ENCODE data around the gene TNFSF9.
A peak's percentile ranks its signal among the peaks of the same experiment; 100 is the strongest.
"Not testable (repeated sequence)": the region's sequence is repeated elsewhere in the genome, so short reads cannot be mapped to it uniquely, and the experiment has no call there.

The TNFSF9 gene

GRCh38 chr19:6494438-6495036 lies 36.3 kb upstream of the TNFSF9 start:
- Histone ChIP-seq H3K9me3 (ENCODE audit: control insufficient read depth, low read length) (no peaks in the 10 kb centered on the region), H3K4me3 (ENCODE audit: extremely low read depth, insufficient read depth, low read length, poor library complexity, severe bottlenecking) (no peak overlapping the region), H3K27ac (ENCODE audit: low read depth, low read length, severe bottlenecking) (no peak overlapping the region), H3K4me1 (ENCODE audit: control insufficient read depth, insufficient read depth, low read length, poor library complexity, severe bottlenecking) (no peaks in the 10 kb centered on the region), H3K36me3 (ENCODE audit: control insufficient read depth, insufficient read depth, low read length) (no peaks in the 10 kb centered on the region)
- WGBS, 2 experiments (ENCODE audit: insufficient coverage in 2 of 2) = 79 to 83% methylated on average over 7 to 8 of the region's 8 CpGs

DNA sequence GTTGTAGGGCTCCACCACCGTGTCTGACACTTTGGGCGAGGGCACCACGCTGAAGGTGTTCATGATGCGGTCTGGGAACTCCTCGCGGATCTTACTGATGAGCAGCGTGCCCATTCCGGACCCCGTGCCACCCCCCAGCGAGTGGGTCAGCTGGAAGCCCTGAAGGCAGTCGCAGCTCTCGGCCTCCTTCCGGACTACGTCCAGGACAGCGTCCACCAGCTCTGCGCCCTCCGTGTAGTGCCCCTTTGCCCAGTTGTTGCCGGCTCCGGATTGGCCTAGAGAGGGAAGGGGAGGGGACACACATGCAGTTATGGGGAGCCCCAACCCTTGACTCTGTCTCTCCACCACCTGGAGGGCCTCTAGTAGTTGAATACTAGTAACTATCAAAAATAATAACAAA lies 34.9 kb upstream of the TNFSF9 start:
- Histone ChIP-seq H3K36me3 (ENCODE audit: control insufficient read depth, insufficient read depth, low read length) (no peaks in the 10 kb centered on the region), H3K4me3 (ENCODE audit: extremely low read depth, insufficient read depth, low read length, poor library complexity, severe bottlenecking) (no peak overlapping the region), H3K9me3 (ENCODE audit: control insufficient read depth, low read length) (no peaks in the 10 kb centered on the region), H3K27ac (ENCODE audit: low read depth, low read length, severe bottlenecking) (no peak overlapping the region), H3K4me1 (ENCODE audit: control insufficient read depth, insufficient read depth, low read length, poor library complexity, severe bottlenecking) (no peaks in the 10 kb centered on the region)
- 91 to 95% methylated on average over 14 to 17 of the region's 19 CpGs for WGBS, 2 experiments (ENCODE audit: insufficient coverage in 2 of 2)

- Histone ChIP-seq H3K9me3 (ENCODE audit: control insufficient read depth, low read length) (no peaks in the 10 kb centered on the region), H3K36me3 (ENCODE audit: control insufficient read depth, insufficient read depth, low read length) (no peaks in the 10 kb centered on the region), H3K4me1 (ENCODE audit: control insufficient read depth, insufficient read depth, low read length, poor library complexity, severe bottlenecking) (peaks cover 3% of the 10 kb centered on the region), H3K27ac (ENCODE audit: low read depth, low read length, severe bottlenecking) (no peak overlapping the region), H3K4me3 (ENCODE audit: extremely low read depth, insufficient read depth, low read length, poor library complexity, severe bottlenecking) (no peak overlapping the region)
- WGBS, 2 experiments (ENCODE audit: insufficient coverage in 2 of 2) = 83 to 87% methylated on average over 6 of the region's 7 CpGs
These were observed 32.4 kb upstream of the TNFSF9 start for GRCh38 chr19:6498294-6499036.

- Histone ChIP-seq H3K9me3 (ENCODE audit: control insufficient read depth, low read length) (no peaks in the 10 kb centered on the region), H3K27ac (ENCODE audit: low read depth, low read length, severe bottlenecking) (no peak overlapping the region), H3K36me3 (ENCODE audit: control insufficient read depth, insufficient read depth, low read length) (no peaks in the 10 kb centered on the region), H3K4me3 (ENCODE audit: extremely low read depth, insufficient read depth, low read length, poor library complexity, severe bottlenecking) (no peak overlapping the region), H3K4me1 (ENCODE audit: control insufficient read depth, insufficient read depth, low read length, poor library complexity, severe bottlenecking) (peaks cover 3% of the 10 kb centered on the region)
- 79 to 84% methylated on average over 13 to 14 of the region's 17 CpGs for WGBS, 2 experiments (ENCODE audit: insufficient coverage in 2 of 2)
These were observed 31.6 kb upstream of the TNFSF9 start for GRCh38 chr19:6499052-6499790.

DNA sequence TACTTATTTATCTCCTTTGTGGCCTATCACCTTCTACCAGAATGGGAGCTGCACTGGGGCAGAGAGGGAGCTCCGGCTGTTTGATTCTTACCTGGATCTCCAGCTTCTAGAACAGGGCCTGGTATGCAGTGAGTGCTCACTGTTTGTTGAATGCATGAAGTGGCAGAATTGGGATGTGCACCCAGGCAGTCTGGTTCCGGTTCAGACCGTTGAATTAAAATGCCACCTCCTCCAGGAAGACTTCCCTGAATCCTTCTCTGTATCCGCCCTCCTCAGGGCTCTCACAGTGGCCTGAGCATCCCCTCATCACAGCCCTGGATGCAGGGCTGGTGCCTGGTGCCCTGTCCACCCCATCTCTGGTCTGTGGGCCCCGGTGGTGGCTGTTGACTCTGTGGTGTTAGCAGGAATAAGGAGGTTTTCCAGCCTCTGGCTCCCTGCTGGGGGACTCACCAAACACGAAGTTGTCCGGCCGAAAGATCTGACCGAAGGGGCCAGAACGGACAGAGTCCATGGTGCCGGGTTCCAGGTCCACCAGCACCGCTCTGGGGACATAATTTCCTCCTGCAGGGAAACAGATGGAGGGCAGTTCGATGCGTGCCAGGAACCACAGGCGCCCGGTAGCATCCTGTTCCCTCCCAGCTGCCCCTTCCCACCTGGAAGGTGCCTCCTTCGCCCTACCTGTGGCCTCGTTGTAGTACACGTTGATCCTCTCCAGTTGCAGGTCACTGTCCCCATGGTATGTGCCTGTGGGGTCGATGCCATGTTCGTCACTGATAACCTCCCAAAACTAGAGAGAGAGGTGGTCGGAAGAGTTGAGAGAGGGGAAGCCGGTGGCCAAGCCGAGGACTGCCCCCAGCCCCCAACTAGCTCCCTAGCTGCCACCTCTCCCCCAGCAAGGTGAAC lies 29.7 kb upstream of the TNFSF9 start:
- Histone ChIP-seq H3K4me3 (ENCODE audit: extremely low read depth, insufficient read depth, low read length, poor library complexity, severe bottlenecking) (no peak overlapping the region), H3K4me1 (ENCODE audit: control insufficient read depth, insufficient read depth, low read length, poor library complexity, severe bottlenecking) (peaks cover 3% of the 10 kb centered on the region), H3K36me3 (ENCODE audit: control insufficient read depth, insufficient read depth, low read length) (no peaks in the 10 kb centered on the region), H3K27ac (ENCODE audit: low read depth, low read length, severe bottlenecking) (no peak overlapping the region), H3K9me3 (ENCODE audit: control insufficient read depth, low read length) (no peaks in the 10 kb centered on the region)
- 69 to 70% methylated on average over 16 of the region's 24 CpGs for WGBS, 2 experiments (ENCODE audit: insufficient coverage in 2 of 2)

GRCh38 chr19:6501740-6502648 lies 28.8 kb upstream of the TNFSF9 start, which contains the start of gene TUBB4A:
TSS of gene TUBB4A (minus strand) at chr19:6502309. CDS start at chr19:6502212, 97 bp downstream.
- Histone ChIP-seq H3K4me1 (ENCODE audit: control insufficient read depth, insufficient read depth, low read length, poor library complexity, severe bottlenecking) (peaks cover 3% of the 10 kb centered on the region), H3K4me3 (ENCODE audit: extremely low read depth, insufficient read depth, low read length, poor library complexity, severe bottlenecking) (peak within 1 kb of the TSS; percentile 28), H3K27ac (ENCODE audit: low read depth, low read length, severe bottlenecking) (no peak within 1 kb of the TSS), H3K9me3 (ENCODE audit: control insufficient read depth, low read length) (no peaks in the 10 kb centered on the region), H3K36me3 (ENCODE audit: control insufficient read depth, insufficient read depth, low read length) (no peaks in the 10 kb centered on the region)
- WGBS, 2 experiments (ENCODE audit: insufficient coverage in 2 of 2) = 3 to 6% methylated on average over 25 to 41 of the region's 71 CpGs

DNA sequence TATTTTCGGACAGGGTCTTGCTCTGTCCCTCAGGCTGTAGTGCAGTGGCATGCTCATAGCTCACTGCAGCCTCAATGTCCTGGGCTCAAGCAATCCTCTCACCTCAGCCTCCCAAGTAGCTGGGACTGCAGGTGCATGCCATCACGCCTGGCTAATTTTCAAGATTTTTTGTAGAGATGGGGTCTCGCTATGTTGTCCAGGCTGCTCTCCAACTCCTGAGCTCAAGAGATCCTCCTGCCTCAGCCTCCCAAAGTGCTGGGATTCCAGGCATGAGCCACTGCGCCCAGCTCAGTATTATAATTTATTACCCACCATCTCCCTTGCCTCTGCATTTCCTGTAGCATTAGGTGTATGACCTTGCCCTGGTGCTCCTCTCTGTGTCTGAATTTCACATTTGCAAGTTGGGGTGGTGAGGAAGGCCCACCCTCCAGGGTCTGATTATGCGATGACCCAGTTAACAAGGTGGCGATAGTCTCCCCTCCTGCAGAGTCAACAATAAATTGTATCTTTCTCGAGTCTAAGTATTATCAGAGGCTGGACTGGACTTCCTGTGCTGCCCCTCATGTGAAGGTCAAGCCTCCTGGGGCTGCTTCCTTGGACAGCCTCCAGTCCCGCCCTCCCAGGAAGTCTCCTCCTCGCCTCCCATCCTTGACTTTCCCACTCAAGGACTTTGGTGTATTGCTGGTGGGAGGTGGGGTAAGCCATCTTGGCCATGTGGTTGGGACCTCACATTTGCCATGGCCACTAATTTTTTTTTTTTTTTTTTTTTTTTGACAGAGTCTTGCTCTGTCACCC lies 27.2 kb upstream of the TNFSF9 start:
- Histone ChIP-seq H3K4me1 (ENCODE audit: control insufficient read depth, insufficient read depth, low read length, poor library complexity, severe bottlenecking) (peaks cover 3% of the 10 kb centered on the region), H3K36me3 (ENCODE audit: control insufficient read depth, insufficient read depth, low read length) (no peaks in the 10 kb centered on the region), H3K27ac (ENCODE audit: low read depth, low read length, severe bottlenecking) (no peak overlapping the region), H3K9me3 (ENCODE audit: control insufficient read depth, low read length) (no peaks in the 10 kb centered on the region), H3K4me3 (ENCODE audit: extremely low read depth, insufficient read depth, low read length, poor library complexity, severe bottlenecking) (no peak overlapping the region)
- 89 to 91% methylated on average over 5 to 7 of the region's 9 CpGs for WGBS, 2 experiments (ENCODE audit: insufficient coverage in 2 of 2)

GRCh38 chr19:6508028-6508771 lies 22.6 kb upstream of the TNFSF9 start:
- not testable (repeated sequence) for H3K9me3 ChIP-seq (ENCODE audit: control insufficient read depth, low read length); H3K36me3 ChIP-seq (ENCODE audit: control insufficient read depth, insufficient read depth, low read length); H3K27ac ChIP-seq (ENCODE audit: low read depth, low read length, severe bottlenecking); H3K4me3 ChIP-seq (ENCODE audit: extremely low read depth, insufficient read depth, low read length, poor library complexity, severe bottlenecking); H3K4me1 ChIP-seq (ENCODE audit: control insufficient read depth, insufficient read depth, low read length, poor library complexity, severe bottlenecking)
- 82 to 90% methylated on average over 5 to 6 of the region's 9 CpGs for WGBS, 2 experiments (ENCODE audit: insufficient coverage in 2 of 2)

All from mesodermal cell (in vitro differentiated cells).